Osteoblast (primary cell): ENCODE measurements around the gene NOLC1. TPM values are rescaled to one million over a fixed set of nuclear protein-coding genes. Genes with fewer than 3 reads are reported as not detected.
A peak's percentile ranks its signal among the peaks of the same experiment; 100 is the strongest.

Source experiments
- DNase-seq: peaks from one replicate; pipeline ENCODE4 v3.0.0; 2011; ENCODE audit warnings: low spot score, mixed read lengths; ENCODE audit not compliant: insufficient read length; ENCODE audit errors: missing footprints
- H2AFZ ChIP-seq: 2 replicates; pipeline ENCODE4 v1.6.0; 2011; ENCODE audit warnings: mild to moderate bottlenecking, low read length
- H3K27ac ChIP-seq: 2 replicates; pipeline ENCODE4 v1.5.1; 2011; ENCODE audit warnings: mild to moderate bottlenecking, low read depth, low read length, moderate library complexity
- H3K27me3 ChIP-seq: 2 replicates; pipeline ENCODE4 v1.6.0; 2012; ENCODE audit warnings: mild to moderate bottlenecking, control low read depth, inconsistent platforms, low read length, moderate library complexity; ENCODE audit not compliant: insufficient read depth
- H3K36me3 ChIP-seq: 2 replicates; pipeline ENCODE4 v1.5.1; 2011; ENCODE audit warnings: mild to moderate bottlenecking, low read length, control low read depth, moderate library complexity; ENCODE audit not compliant: insufficient read depth
- H3K4me1 ChIP-seq: 2 replicates; pipeline ENCODE4 v1.5.1; 2011; ENCODE audit warnings: mild to moderate bottlenecking, low read length, control low read depth, moderate library complexity; ENCODE audit not compliant: insufficient read depth
- H3K4me2 ChIP-seq: 2 replicates; pipeline ENCODE4 v1.6.0; 2011; ENCODE audit warnings: mild to moderate bottlenecking, low read length; ENCODE audit not compliant: insufficient read depth
- H3K4me3 ChIP-seq: fragments of 200-600 bp; sonication (generic); 3 replicates; pipeline ENCODE4 v1.5.1; 2012; ENCODE audit warnings: mild to moderate bottlenecking, low read length, inconsistent platforms; ENCODE audit not compliant: insufficient read depth
- H3K79me2 ChIP-seq: 2 replicates; pipeline ENCODE4 v1.6.0; 2012; ENCODE audit warnings: mild to moderate bottlenecking, low read length, control low read depth, inconsistent platforms; ENCODE audit not compliant: insufficient read depth
- H3K9me3 ChIP-seq: 2 replicates; pipeline ENCODE4 v1.5.1; 2011; ENCODE audit warnings: low read depth, low read length, control low read depth
- H4K20me1 ChIP-seq: 2 replicates; pipeline ENCODE4 v1.6.0; 2012; ENCODE audit warnings: mild to moderate bottlenecking, low read length, control low read depth; ENCODE audit not compliant: insufficient read depth
- total RNA-seq: library from RNA; depleted of rRNA; stranded (reverse); fragments of >200 nt; gene quantifications from 2 replicates; pipeline ENCODE4 v1.2.3, GENCODE V29; 2012
- TF ChIP-seq, protein P1 (sequence below): IDR thresholded peaks from 2 replicates; pipeline ENCODE4 v1.5.1; 2011; ENCODE audit warnings: mild to moderate bottlenecking, low read depth, low read length, moderate library complexity; ENCODE audit errors: extremely low read depth

Gene NOLC1
- total RNA-seq, 1 donor, result 18.1 TPM

DNA sequence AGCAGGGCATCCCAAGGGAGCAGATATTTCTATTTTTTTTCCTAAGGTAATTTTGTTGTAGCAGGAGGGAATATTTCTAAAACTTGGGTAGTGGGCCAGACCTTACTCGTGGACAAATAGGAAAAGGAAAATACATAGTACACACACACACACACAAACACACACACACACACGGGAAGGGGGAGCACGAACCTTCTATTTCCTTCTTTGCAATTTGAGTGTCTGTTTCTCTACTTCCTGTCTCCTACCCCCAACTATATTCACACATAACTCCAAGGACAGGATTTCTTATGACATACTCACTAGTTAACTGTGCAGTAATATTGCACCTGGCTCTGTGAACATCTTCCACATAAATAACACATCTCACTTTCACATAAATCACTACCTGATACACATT, 36.4 kb upstream of the NOLC1 start:
- peaks cover 36% of the 10 kb centered on the region for H4K20me1 ChIP-seq
- no peak overlapping the region for H2AFZ ChIP-seq
- DNase-seq, result peak; percentile 68
- TF ChIP-seq, protein P1, sequence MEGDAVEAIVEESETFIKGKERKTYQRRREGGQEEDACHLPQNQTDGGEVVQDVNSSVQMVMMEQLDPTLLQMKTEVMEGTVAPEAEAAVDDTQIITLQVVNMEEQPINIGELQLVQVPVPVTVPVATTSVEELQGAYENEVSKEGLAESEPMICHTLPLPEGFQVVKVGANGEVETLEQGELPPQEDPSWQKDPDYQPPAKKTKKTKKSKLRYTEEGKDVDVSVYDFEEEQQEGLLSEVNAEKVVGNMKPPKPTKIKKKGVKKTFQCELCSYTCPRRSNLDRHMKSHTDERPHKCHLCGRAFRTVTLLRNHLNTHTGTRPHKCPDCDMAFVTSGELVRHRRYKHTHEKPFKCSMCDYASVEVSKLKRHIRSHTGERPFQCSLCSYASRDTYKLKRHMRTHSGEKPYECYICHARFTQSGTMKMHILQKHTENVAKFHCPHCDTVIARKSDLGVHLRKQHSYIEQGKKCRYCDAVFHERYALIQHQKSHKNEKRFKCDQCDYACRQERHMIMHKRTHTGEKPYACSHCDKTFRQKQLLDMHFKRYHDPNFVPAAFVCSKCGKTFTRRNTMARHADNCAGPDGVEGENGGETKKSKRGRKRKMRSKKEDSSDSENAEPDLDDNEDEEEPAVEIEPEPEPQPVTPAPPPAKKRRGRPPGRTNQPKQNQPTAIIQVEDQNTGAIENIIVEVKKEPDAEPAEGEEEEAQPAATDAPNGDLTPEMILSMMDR, result no peak
- H3K4me3 ChIP-seq, result no peak overlapping the region
- no peak overlapping the region for H3K27ac ChIP-seq
- H3K27me3 ChIP-seq, result no peaks in the 10 kb centered on the region
- peaks cover 8% of the 10 kb centered on the region for H3K36me3 ChIP-seq
- H3K4me2 ChIP-seq, result peak overlapping the region; percentile 81
- H3K9me3 ChIP-seq, result no peaks in the 10 kb centered on the region
- peaks cover 84% of the 10 kb centered on the region for H3K79me2 ChIP-seq
- peaks cover 61% of the 10 kb centered on the region for H3K4me1 ChIP-seq

DNA sequence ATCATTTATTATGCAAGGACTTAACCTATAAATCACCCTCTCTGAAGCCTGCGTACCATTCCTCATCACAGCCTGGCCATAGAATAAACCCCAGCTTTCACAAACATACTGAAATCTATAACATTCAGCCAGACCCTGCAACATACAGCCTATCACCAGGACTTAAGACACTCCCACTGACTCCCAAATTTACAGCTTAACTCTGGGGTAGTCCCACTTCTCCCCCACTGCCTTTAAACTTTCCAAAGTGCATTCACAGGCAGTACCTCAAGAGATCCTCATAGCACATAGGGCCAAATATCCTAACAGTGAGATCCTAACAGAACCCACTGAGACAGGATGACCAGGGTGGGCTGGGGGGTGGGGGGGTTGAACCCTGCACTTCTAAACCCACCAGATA, 35.5 kb upstream of the NOLC1 start:
- no peaks in the 10 kb centered on the region for H3K36me3 ChIP-seq
- H4K20me1 ChIP-seq, result peaks cover 28% of the 10 kb centered on the region
- no peaks in the 10 kb centered on the region for H3K9me3 ChIP-seq
- H3K4me1 ChIP-seq, result peaks cover 70% of the 10 kb centered on the region
- no peaks in the 10 kb centered on the region for H3K27me3 ChIP-seq
- TF ChIP-seq, protein P1, result no peak
- H3K4me2 ChIP-seq, result peak overlapping the region; percentile 96
- DNase-seq, result no peak
- peaks cover 75% of the 10 kb centered on the region for H3K79me2 ChIP-seq
- no peak overlapping the region for H2AFZ ChIP-seq
- H3K4me3 ChIP-seq, result no peak overlapping the region
- peak overlapping the region; percentile 74 for H3K27ac ChIP-seq

DNA sequence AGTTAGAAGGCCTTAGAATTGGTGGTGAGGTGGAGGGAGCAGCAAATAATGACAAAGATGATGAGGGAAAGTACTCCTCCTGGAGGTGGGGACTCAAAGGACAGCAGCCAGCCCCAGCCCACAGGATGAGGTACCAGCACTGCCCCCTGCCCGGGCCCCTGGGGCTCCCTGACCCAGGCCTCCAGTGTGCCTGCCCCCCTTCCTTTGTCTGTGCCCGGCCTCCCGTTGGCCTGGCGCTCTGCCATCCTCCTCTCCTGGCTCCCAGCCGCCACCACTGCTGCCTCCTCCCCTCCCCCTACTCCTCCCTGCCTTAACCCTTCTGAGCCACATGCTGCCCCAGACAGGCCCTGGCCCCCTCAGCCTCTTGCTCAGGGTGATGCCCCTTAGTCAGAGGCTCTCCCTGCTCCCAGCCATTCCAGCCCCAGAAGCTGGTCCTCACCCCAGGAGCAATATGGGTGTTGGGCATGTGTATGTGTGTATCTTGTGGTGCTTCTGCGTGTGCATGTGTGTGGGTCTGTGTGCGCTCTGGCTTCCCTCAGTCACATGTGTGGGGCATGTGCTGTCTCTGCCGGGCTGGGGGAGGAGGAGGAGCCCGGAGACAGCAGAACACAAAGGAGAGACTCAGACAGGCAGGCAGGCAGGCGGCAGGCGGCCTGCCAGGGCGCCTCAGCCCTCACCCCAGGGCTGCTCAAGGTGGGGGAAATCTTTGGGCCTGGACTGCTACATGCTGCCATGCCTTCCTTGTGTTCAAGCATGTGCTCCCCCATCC, 34.6 kb upstream of the NOLC1 start:
- H4K20me1 ChIP-seq, result peaks cover 19% of the 10 kb centered on the region
- DNase-seq, result peak; percentile 95
- H3K79me2 ChIP-seq, result peaks cover 66% of the 10 kb centered on the region
- TF ChIP-seq, protein P1, result peak; percentile 22
- peaks cover 71% of the 10 kb centered on the region for H3K4me1 ChIP-seq
- H3K4me2 ChIP-seq, result peak overlapping the region; percentile 96
- H3K4me3 ChIP-seq, result peak overlapping the region; percentile 56
- H3K27me3 ChIP-seq, result no peaks in the 10 kb centered on the region
- peak overlapping the region; percentile 62 for H2AFZ ChIP-seq
- H3K36me3 ChIP-seq, result no peaks in the 10 kb centered on the region
- peak overlapping the region; percentile 74 for H3K27ac ChIP-seq
- no peaks in the 10 kb centered on the region for H3K9me3 ChIP-seq

DNA sequence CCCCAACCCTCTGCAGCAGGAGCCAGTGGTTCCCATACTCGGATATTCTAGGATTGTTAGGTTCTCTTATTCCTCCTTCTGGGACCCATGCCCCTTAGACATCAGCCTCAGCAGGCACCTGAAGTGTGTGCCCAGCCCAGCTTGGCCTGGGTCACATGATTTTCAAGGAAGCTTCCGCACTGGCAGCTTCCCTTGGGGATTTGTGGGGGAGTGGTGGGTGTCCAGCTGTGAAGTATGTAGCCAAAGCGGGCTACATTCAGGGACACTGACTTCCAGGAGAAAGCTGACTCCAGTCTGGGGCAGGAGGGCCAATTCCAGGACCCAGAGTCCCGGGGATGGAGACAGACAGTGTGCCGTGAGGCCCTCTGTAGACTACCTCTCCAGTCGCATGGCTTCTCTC, 33.3 kb upstream of the NOLC1 start:
- TF ChIP-seq, protein P1, result no peak
- Histone ChIP-seq H3K27ac (peak overlapping the region; percentile 74), H3K27me3 (no peaks in the 10 kb centered on the region), H2AFZ (no peak overlapping the region), H3K4me2 (peak overlapping the region; percentile 96), H3K79me2 (peaks cover 53% of the 10 kb centered on the region), H3K4me3 (peak overlapping the region; percentile 91), H3K9me3 (no peaks in the 10 kb centered on the region), H3K36me3 (no peaks in the 10 kb centered on the region), H4K20me1 (peaks cover 6% of the 10 kb centered on the region), H3K4me1 (peaks cover 58% of the 10 kb centered on the region)
- DNase-seq, result peak; percentile 91
